WTC11 (cell line): ENCODE measurements around the gene SIRT3. TPM values are rescaled to one million over a fixed set of nuclear protein-coding genes. Genes with fewer than 3 reads are reported as not detected.

ENCODE experiments used
- ATAC-seq: fragments of 200-7000 bp; cut with Tn5 transposase; 2 replicates; pipeline ENCODE4 v1.10.0; 2021; ENCODE audit warnings: mild to moderate bottlenecking, moderate library complexity
- CTCF ChIA-PET: fragments of 300-600 bp; sonication (Branson Sonifier 250); formaldehyde crosslinking; loops from one replicate; lab custom pipeline; 2021; ENCODE audit warnings: antibody characterized with exemption; lab: Charles Lee
- POLR2A ChIA-PET: fragments of 350-600 bp; sonication (Branson Sonifier 250); formaldehyde crosslinking; loops from one replicate; lab custom pipeline; 2021; ENCODE audit warnings: antibody characterized with exemption; lab: Charles Lee
- DNase-seq: peaks from one replicate; pipeline ENCODE4 v3.0.0; 2021; ENCODE audit warnings: low spot score
- H3K27ac Mint-ChIP-seq: 2 replicates; pipeline ENCODE4 v1.8.0; 2021; ENCODE audit warnings: mixed read lengths
- H3K27me3 Mint-ChIP-seq: 2 replicates; pipeline ENCODE4 v1.8.0; 2021; ENCODE audit warnings: low read depth, mild to moderate bottlenecking, moderate library complexity, mixed read lengths
- H3K36me3 Mint-ChIP-seq: 2 replicates; pipeline ENCODE4 v1.8.0; 2021; ENCODE audit warnings: mixed read lengths
- H3K4me1 Mint-ChIP-seq: 2 replicates; pipeline ENCODE4 v1.8.0; 2022; ENCODE audit warnings: mixed read lengths
- H3K4me3 Mint-ChIP-seq: 2 replicates; pipeline ENCODE4 v1.8.0; 2021; ENCODE audit warnings: mild to moderate bottlenecking, moderate library complexity, mixed read lengths
- H3K9me3 Mint-ChIP-seq: 2 replicates; pipeline ENCODE4 v1.8.0; 2021; ENCODE audit warnings: mixed read lengths
- CDX4 ChIP-seq: fragments of 250-450 bp; sonication (Bioruptor Pico); IDR thresholded peaks from 2 replicates; pipeline ENCODE4 v1.9.0; 2021; ENCODE audit warnings: moderate library complexity, mild to moderate bottlenecking, inconsistent platforms, borderline replicate concordance
- E2F4 ChIP-seq: sonication (generic); formaldehyde crosslinking; IDR thresholded peaks from 2 replicates; pipeline ENCODE4 v1.8.1; 2022; ENCODE audit warnings: low read depth, mild to moderate bottlenecking, moderate library complexity, missing genetic modification reagents, borderline replicate concordance
- FOXJ3 ChIP-seq: sonication (generic); formaldehyde crosslinking; IDR thresholded peaks from 2 replicates; pipeline ENCODE4 v1.9.0; 2021; ENCODE audit warnings: missing genetic modification reagents, mild to moderate bottlenecking, borderline replicate concordance
- GTF2I ChIP-seq: fragments of 250-450 bp; sonication (Bioruptor Pico); conservative IDR thresholded peaks from 2 replicates; pipeline ENCODE4 v1.4.0; 2021; ENCODE audit warnings: mild to moderate bottlenecking
- OVOL2 ChIP-seq: fragments of 250-450 bp; sonication (Bioruptor Pico); IDR thresholded peaks from 2 replicates; pipeline ENCODE4 v1.9.0; 2021; ENCODE audit warnings: mild to moderate bottlenecking, borderline replicate concordance
- PRDM15 ChIP-seq: sonication (generic); formaldehyde crosslinking; IDR thresholded peaks from 2 replicates; pipeline ENCODE4 v1.8.0; 2022; ENCODE audit warnings: missing genetic modification reagents
- ZBTB43 ChIP-seq: sonication (generic); formaldehyde crosslinking; IDR thresholded peaks from 2 replicates; pipeline ENCODE4 v1.8.1; 2023; ENCODE audit warnings: mild to moderate bottlenecking, missing genetic modification reagents
- ZNF138 ChIP-seq: sonication (generic); formaldehyde crosslinking; conservative IDR thresholded peaks from 2 replicates; pipeline ENCODE4 v1.8.1; 2022; ENCODE audit warnings: mild to moderate bottlenecking, moderate library complexity, missing genetic modification reagents
- ZNF281 ChIP-seq: sonication (generic); formaldehyde crosslinking; IDR thresholded peaks from 2 replicates; pipeline ENCODE4 v1.8.0; 2023; ENCODE audit warnings: mild to moderate bottlenecking, missing genetic modification reagents
- ZNF532 ChIP-seq: fragments of 250-450 bp; sonication (Bioruptor Pico); IDR thresholded peaks from 2 replicates; pipeline ENCODE4 v1.9.0; 2021; ENCODE audit warnings: mild to moderate bottlenecking, borderline replicate concordance
- total RNA-seq: library from RNA; stranded (reverse); gene quantifications from 3 replicates; pipeline ENCODE4 v1.2.3, GENCODE V29; 2021

Gene SIRT3
- total RNA-seq, 1 experiment from 2014 or later = 21.0 TPM

GRCh38 chr11:218815-219593 is 17.1 kb downstream of the SIRT3 start:
- peaks cover 15% of the 10 kb centered on the region for H3K36me3 Mint-ChIP-seq
- DNase-seq (no peak), ATAC-seq (no peak)
- CTCF ChIA-PET = interaction anchor here (1.6 kb wide), 1 partner anchor 32 kb away, joined by 6 read pairs; no protein-coding TSS in a partner anchor
- H3K27ac Mint-ChIP-seq = no peak overlapping the region
- no peaks in the 10 kb centered on the region for H3K27me3 Mint-ChIP-seq
- H3K4me3 Mint-ChIP-seq = no peak overlapping the region
- H3K4me1 Mint-ChIP-seq = no peaks in the 10 kb centered on the region
- no peaks in the 10 kb centered on the region for H3K9me3 Mint-ChIP-seq
- POLR2A ChIA-PET = no interaction called here
- TF ChIP-seq ZNF281 (CRISPR knock-in tag) (no peak), PRDM15 (CRISPR knock-in tag) (no peak), GTF2I (CRISPR knock-in tag) (no peak), OVOL2 (no peak), ZNF532 (no peak), E2F4 (CRISPR knock-in tag) (no peak), ZNF138 (CRISPR knock-in tag) (no peak), ZBTB43 (CRISPR knock-in tag) (no peak), FOXJ3 (no peak), CDX4 (CRISPR knock-in tag) (no peak)
